CD4-positive, alpha-beta T cell treated with Interleukin-21 for 1 hour (primary cell): Measurements from ENCODE around the gene CHSY1.

Source experiments
- DNase-seq: peaks from one replicate; pipeline ENCODE4 v3.0.0-alpha.2; 2020

CHSY1 gene

GRCh38 chr15:101168898-101169494, 82.9 kb downstream of the CHSY1 start:
- DNase-seq = no peak

DNA sequence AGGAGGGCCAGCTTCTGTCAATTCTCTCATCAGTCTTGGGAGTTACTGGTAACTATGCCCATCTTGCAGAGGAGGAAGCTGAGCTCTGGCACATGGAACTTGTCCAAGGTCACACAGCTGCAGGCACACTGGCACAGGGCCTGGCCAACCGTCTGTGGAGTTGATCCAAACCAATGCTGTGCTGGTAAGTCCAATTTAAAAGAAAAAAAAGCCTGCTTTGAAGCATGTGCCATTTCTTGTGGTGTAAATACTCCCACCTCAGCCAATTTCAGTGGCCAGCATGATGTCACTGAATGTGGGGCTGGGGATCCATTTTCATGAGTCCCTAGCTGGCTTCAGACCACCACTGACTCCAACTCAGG, 83.4 kb downstream of the CHSY1 start:
- no peak for DNase-seq

DNA sequence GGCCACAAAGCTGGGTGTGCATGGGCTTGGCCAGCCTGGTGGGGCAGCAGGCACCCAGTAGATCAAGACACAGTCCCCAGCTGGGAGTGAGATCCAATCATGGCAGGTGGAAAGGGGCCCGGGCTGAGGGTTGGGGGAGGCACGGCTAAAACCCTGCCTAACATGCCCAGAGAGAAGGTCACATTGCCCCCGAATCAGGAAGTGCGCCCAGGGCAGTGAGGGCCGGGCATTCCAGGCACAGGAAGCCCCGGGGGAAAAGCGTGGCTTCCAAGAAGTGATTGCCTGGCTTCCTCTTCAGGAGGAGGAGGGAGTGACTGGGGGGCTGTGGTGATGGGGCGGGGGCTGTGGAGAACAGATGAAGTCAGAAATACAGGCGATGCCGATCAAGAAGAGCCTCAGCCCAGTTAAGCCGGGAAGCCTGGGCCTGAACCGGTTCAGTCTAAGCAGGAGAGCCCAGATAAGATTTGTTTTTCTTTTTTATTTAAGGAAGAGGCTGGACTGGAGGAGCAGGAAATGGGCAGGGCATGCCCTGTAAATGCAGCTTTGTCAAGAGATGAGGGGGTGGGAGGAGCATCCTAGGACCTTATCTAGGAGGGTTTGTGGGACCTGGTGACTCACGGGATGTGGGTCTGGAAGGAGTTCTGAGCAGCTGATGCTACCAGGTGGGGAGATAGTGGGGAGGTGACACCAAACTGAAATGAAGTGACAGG, 83.9 kb downstream of the CHSY1 start:
- DNase-seq = peak; percentile 40

DNA sequence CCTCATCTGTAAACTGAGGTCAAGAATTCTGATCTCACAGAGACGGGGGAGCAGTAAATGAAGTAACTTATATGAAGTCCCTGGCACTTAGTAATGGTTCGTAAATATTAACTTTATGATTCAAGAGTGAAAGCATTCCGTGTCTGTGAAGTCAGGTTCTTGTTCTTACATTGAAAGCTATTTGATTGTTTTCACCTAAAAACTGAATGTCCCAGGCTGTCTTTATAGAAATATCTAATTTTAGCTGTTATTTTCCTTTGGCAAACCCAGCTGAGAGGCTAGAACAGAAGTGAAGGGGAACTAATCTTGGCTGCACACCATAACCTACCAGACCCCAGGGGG, 84.5 kb downstream of the CHSY1 start:
- DNase-seq = no peak

- no peak for DNase-seq
These were observed 85.9 kb downstream of the CHSY1 start for GRCh38 chr15:101165905-101166471.

DNA sequence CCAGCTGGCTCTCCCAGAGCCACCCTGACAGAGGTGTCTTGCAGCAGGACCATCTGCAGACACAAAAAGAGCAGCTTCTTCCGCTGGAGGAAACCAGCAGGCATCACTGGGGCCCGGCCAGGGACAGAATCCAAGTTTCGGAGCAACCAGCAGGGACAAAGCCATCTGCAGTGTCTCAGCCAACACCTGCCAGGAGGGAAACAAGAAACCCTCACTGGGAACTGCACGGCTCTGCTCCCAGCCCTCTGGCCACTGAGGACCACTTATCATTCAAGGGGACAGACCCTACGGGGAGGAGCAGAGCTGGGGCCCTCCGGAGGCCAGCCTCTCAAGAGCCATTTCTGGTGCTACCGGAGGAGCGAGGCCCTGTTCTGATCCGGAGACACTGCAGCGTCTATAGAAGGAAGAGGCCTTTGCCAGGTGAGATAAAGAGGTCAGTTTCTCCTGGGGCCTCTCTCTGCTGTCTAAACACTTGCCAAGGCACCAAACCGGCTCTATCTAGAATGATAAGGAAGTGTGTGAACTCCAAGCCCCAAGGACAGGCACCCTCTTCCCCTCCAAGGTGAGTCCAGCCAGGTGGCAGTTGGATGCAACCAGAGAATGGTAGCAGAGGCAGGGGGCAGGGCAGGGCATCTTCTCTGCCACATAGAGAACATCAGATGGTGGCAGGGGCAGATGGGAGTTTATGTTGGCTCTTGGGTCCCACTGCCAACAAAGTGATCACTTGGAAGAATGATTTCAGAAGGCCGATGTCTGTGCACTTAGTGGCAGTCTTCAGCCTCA, 89.0 kb downstream of the CHSY1 start:
- DNase-seq = no peak

GRCh38 chr15:101161656-101162055, 90.2 kb downstream of the CHSY1 start:
- no peak for DNase-seq

DNA sequence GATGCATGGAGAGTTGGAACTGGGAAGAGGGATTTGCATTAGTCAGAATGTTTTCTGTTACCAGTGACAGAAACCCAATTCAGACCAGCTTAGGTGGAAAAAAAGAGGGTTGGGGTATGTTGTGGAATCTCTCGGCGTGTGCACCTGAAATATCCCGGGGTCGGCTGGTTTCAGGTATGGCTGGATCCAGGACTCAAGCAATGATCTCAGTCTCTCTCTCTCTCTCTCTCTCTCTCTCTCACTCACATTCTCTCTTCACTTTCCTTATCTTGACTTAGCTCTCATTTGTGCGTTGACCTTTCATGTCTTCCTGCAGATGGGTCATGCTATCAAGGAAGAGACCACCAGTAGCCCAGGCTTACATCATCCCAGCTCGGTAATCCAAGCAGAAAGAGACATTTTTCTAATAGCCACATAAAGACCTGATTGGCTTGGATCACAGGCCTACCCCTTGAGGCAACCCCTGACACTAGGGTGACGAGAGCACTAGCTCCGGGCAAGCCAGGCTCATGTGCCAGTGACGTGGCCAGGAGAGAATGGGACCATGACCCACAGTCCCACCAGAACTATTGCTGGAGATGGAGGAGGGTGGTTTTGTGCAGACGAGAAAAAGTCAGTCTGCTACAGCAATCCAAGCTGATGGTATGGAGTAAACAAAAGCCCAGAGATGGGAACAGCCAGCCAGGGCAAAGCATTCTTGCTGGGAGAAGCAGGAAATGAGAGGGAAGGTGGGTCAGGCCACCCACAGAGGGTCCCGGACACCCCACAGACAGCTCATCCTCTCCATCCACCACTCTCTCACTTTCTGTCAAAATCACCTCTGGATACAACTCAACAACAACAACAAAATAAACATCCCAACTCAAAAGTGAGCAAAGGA, 91.7 kb downstream of the CHSY1 start:
- DNase-seq = no peak

GRCh38 chr15:101159096-101159935, 92.5 kb downstream of the CHSY1 start:
- DNase-seq = no peak

DNA sequence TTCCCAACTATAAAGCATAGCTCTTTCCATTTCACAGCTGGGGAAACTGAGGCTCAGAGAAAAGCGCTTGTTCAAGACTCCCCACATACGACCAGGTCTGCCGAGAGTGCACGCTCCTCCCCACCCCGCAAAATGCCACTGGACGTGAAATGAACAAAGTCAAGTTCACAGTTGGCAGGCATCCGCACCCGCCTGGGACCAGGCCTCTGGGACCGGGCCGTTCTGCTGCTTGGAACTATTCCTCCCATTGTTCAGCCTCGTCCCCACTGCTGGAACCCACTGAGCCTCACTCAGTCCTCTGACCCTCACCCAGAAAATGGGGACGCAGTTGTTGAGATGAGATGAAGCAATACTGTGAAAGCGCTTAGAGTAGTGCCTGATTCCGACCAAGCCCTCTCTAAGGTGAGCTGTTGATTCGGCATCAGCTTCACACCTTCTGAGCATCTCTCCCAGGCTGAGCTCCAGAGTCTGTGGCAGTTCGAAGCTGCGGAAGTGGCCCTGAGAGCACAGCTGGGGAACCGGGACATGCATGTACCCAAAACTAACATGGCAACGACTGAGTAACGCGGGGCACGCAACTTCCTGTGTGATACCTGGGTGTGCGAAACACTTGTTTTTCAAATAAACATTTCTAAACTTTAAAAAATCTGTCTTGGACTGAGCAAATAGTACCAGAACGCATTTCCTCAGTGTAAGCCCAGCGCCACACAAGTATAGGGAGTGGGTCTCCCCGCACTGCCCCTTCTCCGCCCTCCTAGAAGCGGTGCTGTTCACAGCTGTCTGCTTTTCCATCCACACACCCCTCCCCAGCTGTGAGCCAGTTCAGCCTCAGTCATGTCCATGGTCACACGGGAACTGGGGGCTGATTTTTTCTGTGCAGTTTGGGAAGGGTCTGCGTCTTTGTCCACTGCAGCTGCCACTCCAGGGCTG, 93.4 kb downstream of the CHSY1 start:
- DNase-seq = no peak

DNA sequence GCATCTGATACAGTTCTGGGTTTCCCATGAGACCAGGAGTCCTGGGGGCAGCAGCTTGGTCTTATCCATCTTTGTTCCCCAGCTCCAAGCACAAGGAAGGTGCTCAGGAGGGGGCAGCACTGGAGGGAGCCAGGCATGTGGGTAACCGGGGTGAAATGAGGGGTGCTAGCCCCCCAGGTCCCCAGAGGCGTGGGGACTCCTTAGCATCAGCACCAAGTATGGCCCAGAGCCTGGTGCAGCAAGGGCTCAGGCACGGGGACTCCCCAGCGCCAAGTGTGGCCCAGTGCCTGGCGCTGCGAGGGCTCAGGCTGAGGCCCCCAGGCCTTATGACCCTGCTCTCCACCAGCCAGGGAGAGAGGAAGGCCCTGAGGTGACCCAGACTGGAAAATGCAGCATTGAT, 94.1 kb downstream of the CHSY1 start:
- no peak for DNase-seq

GRCh38 chr15:101156509-101157159, 95.2 kb downstream of the CHSY1 start:
- DNase-seq = no peak

DNA sequence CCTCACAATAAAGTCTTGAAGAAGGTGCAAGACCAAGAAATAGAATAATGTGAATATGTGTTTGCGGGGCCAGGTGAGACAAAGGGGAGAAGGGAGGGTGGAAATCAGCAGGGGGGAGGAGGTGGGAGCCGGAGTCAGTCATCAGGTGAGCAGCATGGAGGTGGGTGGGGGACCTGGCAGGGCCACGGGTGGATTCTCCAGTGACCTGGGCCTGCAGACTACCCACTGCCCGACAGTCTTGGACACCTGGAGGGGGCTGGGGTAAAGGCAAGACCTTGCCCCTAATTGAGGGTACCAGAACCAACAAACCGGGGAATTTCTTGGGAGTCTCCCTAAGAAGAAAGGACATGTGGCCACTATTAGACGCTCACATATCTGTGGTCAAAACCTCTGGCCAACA, 95.8 kb downstream of the CHSY1 start:
- no peak for DNase-seq

GRCh38 chr15:101153801-101154656, 97.8 kb downstream of the CHSY1 start:
- DNase-seq = no peak

GRCh38 chr15:101152914-101153313, 98.9 kb downstream of the CHSY1 start:
- DNase-seq = no peak

DNA sequence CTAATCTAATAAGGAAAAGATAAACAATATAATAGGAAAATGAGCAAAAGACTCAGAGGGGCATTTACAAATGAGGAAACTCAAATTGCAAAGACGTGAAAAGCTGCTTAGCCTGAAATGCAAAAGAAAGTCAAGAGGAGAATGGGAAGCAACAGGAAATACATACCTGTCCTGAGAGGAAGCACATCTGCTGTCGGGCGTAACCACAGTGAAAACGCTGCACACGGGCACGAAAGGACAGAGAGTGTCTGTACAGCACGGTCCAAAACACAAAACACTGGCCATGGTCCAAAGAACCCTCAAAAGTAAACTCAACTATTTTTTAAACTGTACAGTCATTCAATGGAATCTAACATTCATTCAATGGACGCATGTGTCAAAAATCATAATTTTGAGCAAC, 100.6 kb downstream of the CHSY1 start:
- no peak for DNase-seq

DNA sequence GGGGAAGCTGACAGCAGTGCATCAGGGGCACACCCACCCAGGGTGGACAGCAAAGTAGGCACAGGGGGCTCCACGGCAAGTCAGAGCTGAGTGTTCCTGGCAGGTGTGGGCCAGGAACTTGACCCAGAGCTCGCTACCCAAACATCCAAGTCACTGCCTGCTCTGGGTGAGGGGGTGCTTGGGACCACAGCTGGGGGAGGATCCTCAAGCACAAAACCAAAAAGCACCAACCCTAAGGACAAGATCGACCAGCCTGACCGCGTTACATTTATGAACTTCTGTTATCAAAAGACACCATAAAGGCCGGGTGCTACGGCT, 101.2 kb downstream of the CHSY1 start:
- DNase-seq = no peak

DNA sequence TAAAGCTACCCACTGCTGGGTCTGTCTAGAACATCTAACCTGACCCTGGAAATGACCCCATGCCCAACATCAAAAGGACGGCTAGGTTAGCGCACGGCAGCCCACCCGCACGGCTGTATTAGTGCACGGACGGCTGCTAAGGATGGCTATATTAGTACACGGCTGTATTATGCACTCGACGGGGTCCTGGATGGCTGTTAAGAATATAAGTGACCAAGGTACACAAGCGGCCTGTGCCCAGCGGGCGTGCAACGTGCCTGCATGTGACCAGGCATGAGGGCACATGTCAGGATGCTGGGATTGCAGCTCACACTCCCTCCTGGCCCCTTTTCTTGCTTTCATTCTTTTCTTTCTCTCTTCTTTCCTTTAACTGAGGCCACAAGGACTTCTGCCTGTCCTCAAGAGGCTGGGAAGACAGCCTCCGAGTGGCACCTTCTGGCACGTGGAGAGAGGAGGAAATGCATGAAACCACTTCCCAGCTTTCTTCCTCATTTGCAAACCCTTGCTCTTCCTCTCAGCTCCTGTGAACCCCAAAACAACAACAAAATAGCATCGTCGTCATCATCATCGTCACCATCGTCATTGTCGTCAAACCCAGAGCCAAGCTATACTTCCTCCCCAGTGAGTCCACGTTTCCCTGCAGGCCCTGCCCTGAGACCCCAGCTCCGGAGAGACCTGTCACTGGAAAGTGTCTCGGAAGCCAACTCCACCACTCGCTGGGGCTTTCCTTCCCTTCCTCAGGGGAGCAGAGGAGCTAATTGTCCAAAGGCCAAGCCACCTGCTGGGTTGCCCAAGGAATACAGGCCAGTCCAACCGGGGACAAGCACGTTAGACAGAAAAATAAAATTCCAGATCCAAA, 101.8 kb downstream of the CHSY1 start:
- DNase-seq = no peak
